HepG2 (cell line): ENCODE results near the gene KIF26B. TPM values are rescaled to one million over a fixed set of nuclear protein-coding genes. Genes with fewer than 3 reads are reported as not detected.
"Not testable (repeated sequence)": the region's sequence is repeated elsewhere in the genome, so short reads cannot be mapped to it uniquely, and the experiment has no call there.

Experiments
- ATAC-seq: fragments of 200-7000 bp; cut with Tn5 transposase; 3 replicates; pipeline ENCODE4 v1.9.1; 2020; ENCODE audit warnings: mild to moderate bottlenecking, moderate library complexity
- BruUV-seq: library from RNA; stranded (reverse); fragments of 400-500 nt; replicated peaks from 2 replicates; lab custom pipeline; 2021; lab: Mats Ljungman, UMichigan
- CTCF ChIA-PET: fragments of 300-600 bp; formaldehyde crosslinking; extraction: SDS; loops from one replicate; lab custom pipeline; 2021; ENCODE audit warnings: low total read pairs, inconsistent platforms, low intra/inter-chr PET ratio; lab: Yijun Ruan, JAX
- POLR2A ChIA-PET: fragments of 350-600 bp; sonication (Branson Sonifier 250); formaldehyde crosslinking; loops from one replicate; lab custom pipeline; 2020; ENCODE audit warnings: antibody characterized with exemption, inconsistent platforms; lab: Yijun Ruan, JAX
- DNase-seq: peaks from one replicate; pipeline ENCODE4 v3.0.0-alpha.2; 2015; ENCODE audit warnings: low spot score
- FAIRE-seq: peaks from 3 replicates; lab custom pipeline; 2011; peaks lifted over from hg19 to GRCh38; lab: Jason Lieb, UNC
- H2AFZ ChIP-seq: one replicate; pipeline ENCODE4 v1.6.1; 2011; ENCODE audit warnings: low read length, inconsistent platforms
- H3K27ac ChIP-seq: fragments of 300-600 bp; 3 replicates; pipeline ENCODE4 v1.8.0; 2011; ENCODE audit warnings: mixed run types, mild to moderate bottlenecking, mixed read lengths, low read length, inconsistent platforms; ENCODE audit not compliant: insufficient read depth; ENCODE audit errors: extremely low read length
- H3K27me3 ChIP-seq, 2 experiments: fragments of 200-600 bp in 1 of 2; 2 replicates in 1 of 2; 3 replicates in 1 of 2; pipeline versions ENCODE4 v1.6.0 to v1.8.0; 2011; ENCODE audit warnings: low read length in 2 of 2, mild to moderate bottlenecking in 2 of 2, moderate library complexity in 2 of 2, inconsistent platforms in 1 of 2; ENCODE audit not compliant: insufficient read depth in 2 of 2, control insufficient read depth in 1 of 2
- H3K36me3 ChIP-seq, 2 experiments: fragments of 200-600 bp in 1 of 2; replicated peaks in 1 of 2; 2 replicates in 1 of 2; 3 replicates in 1 of 2; pipeline versions ENCODE4 v1.5.1 to v1.8.0; 2011; ENCODE audit warnings: low read length in 2 of 2, inconsistent platforms in 1 of 2; ENCODE audit not compliant: insufficient read depth in 2 of 2, control insufficient read depth in 1 of 2
- H3K4me1 ChIP-seq: 2 replicates; pipeline ENCODE4 v1.5.1; 2012; ENCODE audit warnings: low read length, inconsistent platforms; ENCODE audit not compliant: insufficient read depth
- H3K4me2 ChIP-seq: 2 replicates; pipeline ENCODE4 v1.6.0; 2011; ENCODE audit warnings: low read depth, low read length, inconsistent platforms
- H3K4me3 ChIP-seq, 3 experiments: fragments of 200-600 bp in 1 of 3; sonication (generic), shearing (Covaris generic) in 1 of 3; replicated peaks in 1 of 3; 2 replicates each; pipeline ENCODE4 v1.5.1; 2011 to 2016; ENCODE audit warnings: low read length in 3 of 3, inconsistent platforms in 2 of 3, low read depth in 2 of 3, mild to moderate bottlenecking in 2 of 3, control low read depth in 1 of 3, mixed read lengths in 1 of 3; ENCODE audit not compliant: insufficient read depth in 1 of 3
- H3K79me2 ChIP-seq: one replicate; pipeline ENCODE4 v1.6.1; 2011; ENCODE audit warnings: low read length, inconsistent platforms; ENCODE audit not compliant: insufficient read depth
- H3K9ac ChIP-seq: 2 replicates; pipeline ENCODE4 v1.6.0; 2011; ENCODE audit warnings: mild to moderate bottlenecking, low read depth, low read length, inconsistent platforms; ENCODE audit not compliant: insufficient read depth
- H3K9me3 ChIP-seq: 2 replicates; pipeline ENCODE4 v1.5.1; 2012; ENCODE audit warnings: mild to moderate bottlenecking, low read length
- H4K20me1 ChIP-seq: 2 replicates; pipeline ENCODE4 v1.6.0; 2011; ENCODE audit warnings: inconsistent platforms, mild to moderate bottlenecking, low read length, moderate library complexity; ENCODE audit not compliant: insufficient read depth
- ADNP ChIP-seq: sonication (generic); formaldehyde crosslinking; IDR thresholded peaks from 2 replicates; pipeline ENCODE4 v1.4.0; 2020; ENCODE audit warnings: missing genetic modification reagents
- ASH2L ChIP-seq: fragments of 300-600, 200-600 bp; sonication (generic); IDR thresholded peaks from 2 replicates; pipeline ENCODE4 v1.7.0; 2017; ENCODE audit warnings: low read depth, mild to moderate bottlenecking, moderate library complexity, mixed read lengths, low read length; ENCODE audit not compliant: insufficient read length
- ATF4 ChIP-seq, 2 experiments: fragments of 450-650 bp in 1 of 2; sonication (generic) in 1 of 2; formaldehyde crosslinking; IDR thresholded peaks; 2 replicates each; pipeline versions ENCODE4 v1.5.0 to v1.8.0; 2020 to 2022; ENCODE audit warnings: mild to moderate bottlenecking in 1 of 2, missing genetic modification reagents in 1 of 2
- CHD2 ChIP-seq: IDR thresholded peaks from 2 replicates; pipeline ENCODE4 v1.6.1; 2011; ENCODE audit warnings: low read depth, low read length, improper control_type of control experiment
- DR1 ChIP-seq: sonication (generic); formaldehyde crosslinking; IDR thresholded peaks from 2 replicates; pipeline ENCODE4 v1.8.0; 2021; ENCODE audit warnings: mild to moderate bottlenecking, missing genetic modification reagents, inconsistent platforms
- EZH2 ChIP-seq: conservative IDR thresholded peaks from 2 replicates; pipeline ENCODE4 v1.6.1; 2012; ENCODE audit warnings: mild to moderate bottlenecking, low read depth, low read length, moderate library complexity
- FOXA1 ChIP-seq, 2 experiments: fragments of 450-650 bp in 1 of 2; sonication (generic) in 1 of 2; formaldehyde crosslinking in 1 of 2; IDR thresholded peaks; 2 replicates each; pipeline versions ENCODE4 v1.4.0 to v1.6.1; 2016 to 2020; ENCODE audit warnings: missing genetic modification reagents in 1 of 2
- MED1 ChIP-seq: sonication (generic); formaldehyde crosslinking; IDR thresholded peaks from 2 replicates; pipeline ENCODE4 v1.4.0; 2020; ENCODE audit warnings: missing genetic modification reagents
- NFKBIZ ChIP-seq: IDR thresholded peaks from 2 replicates; pipeline ENCODE4 v1.6.1; 2018; ENCODE audit warnings: missing genetic modification reagents, missing compliant biosample characterization
- RBM39 ChIP-seq: fragments of 200-400 bp; formaldehyde crosslinking; IDR thresholded peaks from one replicate; pipeline ENCODE4 v1.6.1; 2018; ENCODE audit warnings: antibody characterized with exemption, mild to moderate bottlenecking, low read depth, low read length; ENCODE audit not compliant: poor library complexity, severe bottlenecking
- SKI ChIP-seq: fragments of 450-650 bp; IDR thresholded peaks from one replicate; pipeline ENCODE4 v1.6.1; 2018; ENCODE audit warnings: mild to moderate bottlenecking; ENCODE audit not compliant: partially characterized antibody
- SNRNP70 ChIP-seq: fragments of 200-400 bp; formaldehyde crosslinking; IDR thresholded peaks from 2 replicates; pipeline ENCODE4 v1.6.1; 2017; ENCODE audit warnings: mild to moderate bottlenecking, low read depth, low read length, moderate library complexity
- SOX5 ChIP-seq: IDR thresholded peaks from 2 replicates; pipeline ENCODE4 v1.6.1; 2016; ENCODE audit warnings: borderline replicate concordance
- SP1 ChIP-seq, 2 experiments: fragments of 450-650 bp in 1 of 2; sonication (generic) in 1 of 2; formaldehyde crosslinking in 1 of 2; IDR thresholded peaks; 2 replicates each; pipeline versions ENCODE4 v1.4.0 to v1.6.1; 2016 to 2020; ENCODE audit warnings: missing genetic modification reagents in 1 of 2
- ZNF598 ChIP-seq: sonication (generic); formaldehyde crosslinking; IDR thresholded peaks from 2 replicates; pipeline ENCODE4 v1.5.1; 2020; ENCODE audit warnings: mild to moderate bottlenecking, missing genetic modification reagents, borderline replicate concordance
- ZUFSP ChIP-seq: sonication (generic); formaldehyde crosslinking; IDR thresholded peaks from 2 replicates; pipeline ENCODE4 v1.9.0; 2021; ENCODE audit warnings: missing genetic modification reagents, mild to moderate bottlenecking, borderline replicate concordance
- WGBS: methylation state at CpG from one replicate; pipeline ENCODE4 v1.1.6; 2017; ENCODE audit warnings: low lambda C conversion rate; 5-methylcytosine and 5-hydroxymethylcytosine counted together
- in situ Hi-C: cut with HindIII; loops from 2 replicates; pipeline ENCODE4 v1.10.0; 2017; ENCODE audit warnings: low pct_unique_long_range_greater_than_20kb; ENCODE audit not compliant: extremely low pct_ligation_motif_present
- intact Hi-C: fragments of 100-400 bp; cut with micrococcal nuclease; formaldehyde crosslinking; loops from one replicate; pipeline ENCODE4 v1.10.0; 2022; ENCODE audit not compliant: unreplicated experiment
- polyA plus RNA-seq, 8 experiments: library from polyadenylated mRNA; depleted of rRNA in 3 of 8; stranded (reverse) in 7 of 8; unstranded in 1 of 8; fragments of >200 nt; fragmentation: Illumina TruSeq in 4 of 8; extraction: Trizol in 4 of 8; gene quantifications; 2 replicates each; pipeline versions ENCODE4 v1.2.1 to v1.2.3, GENCODE V29; 2011 to 2016; ENCODE audit warnings: low read depth in 4 of 8, missing spikeins in 1 of 8, mixed read lengths in 1 of 8; ENCODE audit not compliant: insufficient read depth in 1 of 8
- total RNA-seq, 5 experiments: library from RNA; depleted of rRNA; stranded (reverse); fragments of >200 nt; fragmentation: Illumina TruSeq; extraction: Trizol; gene quantifications; 2 replicates each; pipeline ENCODE4 v1.2.3, GENCODE V29; 2016; ENCODE audit warnings: low read depth in 1 of 5

Gene KIF26B
- total and polyA plus RNA-seq, 2 of the 13 experiments (the other 11 are each of a cell fraction or from before 2014, with no cell fraction given): 0.08 to 0.09 TPM

- H3K27ac ChIP-seq, BruUV-seq, H3K9me3 ChIP-seq, H3K36me3 ChIP-seq, CTCF ChIA-PET, in situ Hi-C loops, DNase-seq, H3K9ac ChIP-seq, H3K4me1 ChIP-seq, H3K79me2 ChIP-seq, H2AFZ ChIP-seq, H4K20me1 ChIP-seq, intact Hi-C loops, ATAC-seq, H3K4me2 ChIP-seq, H3K4me3 ChIP-seq, FAIRE-seq, POLR2A ChIA-PET, H3K27me3 ChIP-seq: not testable (repeated sequence)
- WGBS: 76% methylated on average over 8 of the region's 11 CpGs
Measured at GRCh38 chr1:245695701-245696100, 540.9 kb downstream of the KIF26B start.

- DNase-seq (no peak), ATAC-seq (no peak), FAIRE-seq (no peak)
- H2AFZ ChIP-seq: no peak overlapping the region
- POLR2A ChIA-PET: no interaction called here
- BruUV-seq: no TSS peak
- H3K36me3 ChIP-seq: no peaks in the 10 kb centered on the region
- H3K9ac ChIP-seq: no peak overlapping the region
- TF ChIP-seq ATF4 (CRISPR knock-in tag; IDR thresholded peaks at IDR 0.05) (no peak), ZUFSP (no peak), DR1 (CRISPR knock-in tag) (no peak), SNRNP70 (no peak), ADNP (CRISPR knock-in tag) (no peak), SP1 (IDR thresholded peaks at IDR 0.05) (no peak), SP1 (CRISPR knock-in tag; IDR thresholded peaks at IDR 0.05) (no peak), ASH2L (no peak), CHD2 (no peak), RBM39 (no peak), SOX5 (no peak), NFKBIZ (no peak), FOXA1 (IDR thresholded peaks at IDR 0.05) (no peak), FOXA1 (CRISPR knock-in tag; IDR thresholded peaks at IDR 0.05) (no peak), SKI (no peak), EZH2 (no peak), ZNF598 (CRISPR knock-in tag) (no peak), MED1 (no peak)
- H3K4me2 ChIP-seq: no peak overlapping the region
- H3K9me3 ChIP-seq: no peaks in the 10 kb centered on the region
- 77% methylated on average over 10 of the region's 14 CpGs for WGBS
- no peaks in the 10 kb centered on the region for H3K79me2 ChIP-seq
- no peaks in the 10 kb centered on the region for H3K27me3 ChIP-seq
- H3K27ac ChIP-seq: no peak overlapping the region
- CTCF ChIA-PET: no interaction called here
- in situ Hi-C loops: no loop called here
- intact Hi-C loops: no loop called here
- no peaks in the 10 kb centered on the region for H4K20me1 ChIP-seq
- no peaks in the 10 kb centered on the region for H3K4me1 ChIP-seq
- no peak overlapping the region for H3K4me3 ChIP-seq
Measured at GRCh38 chr1:245698116-245698515, 543.3 kb downstream of the KIF26B start.
